DLD1 (cell line): ENCODE measurements around the gene SDK2.

Experiments
- in situ Hi-C: cut with HindIII; loops from 2 replicates; pipeline ENCODE4 v1.10.0; 2017; ENCODE audit warnings: low sequenced_read_pairs

Gene SDK2

DNA sequence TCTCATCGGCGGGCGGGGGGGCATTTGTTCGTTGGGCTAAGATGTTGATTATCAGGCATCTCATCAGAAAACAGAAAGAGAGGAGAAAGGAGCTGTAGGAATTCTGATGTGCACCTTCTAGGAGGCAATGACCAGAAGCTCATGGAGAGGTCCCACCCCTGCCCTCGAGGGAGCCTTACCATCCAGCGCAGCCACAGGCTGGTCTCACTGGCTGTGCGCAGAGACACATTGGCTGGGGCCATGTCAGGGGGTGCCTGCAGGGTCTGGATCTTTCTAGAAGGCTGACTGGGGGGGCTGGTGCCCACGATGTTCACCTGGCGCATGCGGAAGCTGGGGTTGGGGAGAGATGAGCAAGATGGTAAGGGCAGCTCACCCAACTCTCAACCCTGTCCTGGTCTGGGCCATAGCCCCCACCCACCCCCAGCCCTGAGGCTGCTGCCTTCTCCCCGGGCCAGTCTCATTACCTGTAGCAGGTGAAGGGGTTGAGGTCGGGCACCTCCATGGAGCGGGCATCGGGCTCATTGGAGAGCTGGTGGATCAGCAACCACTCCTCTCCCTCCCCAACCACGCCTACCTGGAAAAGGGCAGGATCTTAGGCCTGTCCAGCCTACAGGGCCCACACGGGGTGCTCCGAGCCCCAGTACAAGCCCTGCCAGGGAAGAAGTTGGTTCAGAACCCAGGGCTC is 246.2 kb downstream of the SDK2 start:
- in situ Hi-C loops: no loop called here

DNA sequence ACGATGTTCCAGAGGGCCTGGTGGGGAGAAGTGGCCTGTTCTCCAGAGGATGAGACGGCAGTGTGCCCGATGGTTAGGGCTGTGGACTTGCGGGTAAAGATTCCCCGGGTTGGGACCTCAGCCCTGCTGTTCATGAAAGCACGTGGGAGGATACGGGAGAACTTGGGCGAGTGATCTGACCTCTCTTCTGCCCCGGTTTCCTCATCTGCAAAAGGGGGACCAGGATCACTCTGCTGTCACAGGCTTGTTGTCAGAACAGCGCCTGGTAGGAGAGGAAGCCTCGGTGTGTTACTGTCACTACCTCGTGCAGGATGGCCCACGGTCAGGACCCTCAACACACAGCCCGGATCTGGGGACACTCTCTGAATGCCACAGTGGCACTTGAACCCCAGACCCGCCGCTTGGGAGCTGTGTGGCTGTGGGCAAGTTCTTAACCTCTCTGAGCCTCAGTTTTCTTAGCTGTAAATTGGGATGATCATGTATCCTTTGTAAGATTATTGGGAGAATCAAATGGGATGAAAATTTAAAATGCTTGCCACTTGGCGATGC is 246.9 kb downstream of the SDK2 start:
- in situ Hi-C loops: no loop called here

DNA sequence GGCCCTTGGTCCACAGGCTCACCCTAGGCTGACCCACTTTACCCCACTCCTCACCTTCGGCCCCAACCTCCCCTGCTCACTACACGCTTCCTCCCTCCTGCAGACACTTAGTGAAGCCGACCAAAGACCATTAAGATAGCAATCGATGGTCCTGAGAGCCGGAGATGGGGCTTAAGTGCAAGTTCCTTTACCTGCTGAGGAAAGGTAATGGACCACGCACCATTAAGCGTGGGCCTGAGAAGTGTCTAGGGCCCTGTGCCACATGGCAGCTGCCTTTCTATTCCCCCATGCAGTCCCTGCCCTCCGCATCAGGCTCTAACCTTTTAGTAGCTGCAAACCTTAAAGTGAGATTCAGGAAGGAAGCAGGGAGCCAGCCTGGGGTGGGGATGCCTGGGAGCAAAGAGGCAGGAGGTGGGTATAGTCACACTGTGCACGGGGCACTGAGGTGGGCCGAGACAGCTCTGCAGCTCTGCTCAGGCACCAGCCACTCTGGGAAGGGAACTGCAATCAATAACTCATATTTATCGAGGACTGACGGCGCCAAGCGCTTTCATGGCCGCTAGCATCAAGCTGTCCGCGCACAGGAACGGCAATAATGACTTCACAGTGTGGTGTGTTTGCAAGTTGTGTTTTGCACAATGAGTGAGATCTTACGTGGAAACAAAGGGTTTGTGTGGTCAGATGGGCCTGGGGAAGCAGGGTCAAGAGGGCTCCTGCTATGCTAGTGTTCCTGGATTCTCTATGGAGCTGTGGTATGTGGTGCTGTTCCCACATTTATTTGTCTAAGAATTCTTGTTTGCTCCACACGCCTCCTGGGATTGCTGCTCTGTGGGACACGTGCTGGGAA is 247.6 kb downstream of the SDK2 start:
- in situ Hi-C loops: no loop called here

DNA sequence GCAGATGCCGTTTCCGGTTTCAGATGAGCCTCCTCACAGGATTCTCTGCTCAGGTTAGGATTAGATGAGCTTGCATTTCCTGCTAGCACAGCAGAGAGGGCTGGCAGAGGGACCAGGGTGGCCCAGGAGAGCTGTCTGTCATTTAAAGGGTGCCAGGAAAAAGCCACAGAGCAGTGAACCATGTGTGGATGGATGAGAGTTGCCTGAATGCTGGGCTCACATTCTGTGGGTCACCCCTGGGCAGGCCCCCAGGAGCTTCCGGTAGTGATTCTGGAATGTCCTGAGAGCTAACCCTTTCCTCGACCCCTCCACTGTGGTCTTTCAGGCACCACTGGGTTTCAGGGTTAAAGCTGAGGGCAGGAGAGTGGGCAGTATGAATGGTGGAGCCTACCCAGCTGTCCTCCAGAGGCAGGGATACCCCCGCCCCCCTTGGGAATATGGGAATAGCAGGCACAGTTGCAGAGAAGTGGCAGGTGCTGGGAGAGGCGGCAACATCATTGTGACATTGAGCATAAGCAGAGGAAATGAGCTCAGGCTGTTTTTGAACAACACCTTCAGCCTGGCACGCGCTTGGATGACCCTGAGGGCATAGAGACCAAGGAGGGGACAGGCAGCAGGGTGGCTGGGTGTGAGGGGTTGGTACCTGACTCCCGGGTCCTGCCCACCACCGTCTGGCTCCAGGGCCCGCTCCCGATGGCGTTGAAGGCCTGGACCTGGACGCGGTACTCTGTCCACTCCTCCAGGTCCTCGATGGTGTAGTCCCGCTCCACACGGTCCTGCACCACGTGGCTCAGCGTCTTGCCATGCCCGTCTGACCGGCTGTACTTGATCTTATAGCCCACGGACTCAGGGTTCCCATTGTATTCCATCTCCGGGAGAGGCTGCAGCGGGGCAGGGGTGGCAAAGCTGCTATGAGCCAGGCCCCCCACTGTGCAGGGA is 249.5 kb downstream of the SDK2 start:
- in situ Hi-C loops: loop anchor here (5.0 kb wide), 1 partner anchor 47 kb away; no protein-coding TSS in a partner anchor

DNA sequence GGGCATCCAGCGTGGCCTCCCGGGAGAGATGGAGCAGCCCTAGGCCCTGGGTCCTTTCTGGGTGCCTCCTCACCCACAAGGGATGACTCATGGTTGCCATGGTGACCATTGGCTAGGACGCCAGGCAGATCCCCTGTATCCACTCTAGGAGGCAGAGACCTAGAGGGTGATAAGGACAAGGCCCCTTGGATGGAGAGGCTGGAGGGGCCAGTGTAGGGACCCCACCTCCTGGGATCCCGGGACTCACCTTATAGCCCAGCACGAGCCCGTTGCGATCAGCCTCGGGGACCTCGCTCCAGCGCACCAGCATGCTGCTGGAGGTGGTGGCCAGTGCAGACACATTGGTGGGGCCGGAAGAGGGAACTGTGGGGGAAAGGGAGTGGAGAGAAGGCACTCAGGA is 250.3 kb downstream of the SDK2 start:
- in situ Hi-C loops: loop anchor here (5.0 kb wide), 1 partner anchor 47 kb away; no protein-coding TSS in a partner anchor

DNA sequence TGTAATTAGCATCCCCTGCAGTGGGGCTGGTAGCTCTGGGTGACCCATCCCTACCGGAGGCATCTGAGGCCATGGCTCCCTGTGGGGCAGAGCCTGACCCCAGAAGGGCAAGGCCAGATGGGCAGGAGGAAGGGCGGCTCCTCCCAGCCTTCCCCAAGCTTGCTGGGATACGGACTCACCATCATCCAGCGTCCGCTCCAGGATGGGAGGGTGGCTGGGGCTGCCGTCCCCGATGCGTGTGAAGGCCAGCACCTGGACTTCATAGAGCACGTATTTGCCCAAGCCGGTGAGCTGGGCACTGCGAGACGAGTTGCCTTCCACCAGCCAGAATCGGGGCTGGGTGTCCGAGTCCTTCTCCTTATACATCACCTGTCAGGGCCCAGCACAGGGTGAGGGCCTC is 250.9 kb downstream of the SDK2 start:
- in situ Hi-C loops: loop anchor here (5.0 kb wide), 1 partner anchor 46 kb away; no protein-coding TSS in a partner anchor

DNA sequence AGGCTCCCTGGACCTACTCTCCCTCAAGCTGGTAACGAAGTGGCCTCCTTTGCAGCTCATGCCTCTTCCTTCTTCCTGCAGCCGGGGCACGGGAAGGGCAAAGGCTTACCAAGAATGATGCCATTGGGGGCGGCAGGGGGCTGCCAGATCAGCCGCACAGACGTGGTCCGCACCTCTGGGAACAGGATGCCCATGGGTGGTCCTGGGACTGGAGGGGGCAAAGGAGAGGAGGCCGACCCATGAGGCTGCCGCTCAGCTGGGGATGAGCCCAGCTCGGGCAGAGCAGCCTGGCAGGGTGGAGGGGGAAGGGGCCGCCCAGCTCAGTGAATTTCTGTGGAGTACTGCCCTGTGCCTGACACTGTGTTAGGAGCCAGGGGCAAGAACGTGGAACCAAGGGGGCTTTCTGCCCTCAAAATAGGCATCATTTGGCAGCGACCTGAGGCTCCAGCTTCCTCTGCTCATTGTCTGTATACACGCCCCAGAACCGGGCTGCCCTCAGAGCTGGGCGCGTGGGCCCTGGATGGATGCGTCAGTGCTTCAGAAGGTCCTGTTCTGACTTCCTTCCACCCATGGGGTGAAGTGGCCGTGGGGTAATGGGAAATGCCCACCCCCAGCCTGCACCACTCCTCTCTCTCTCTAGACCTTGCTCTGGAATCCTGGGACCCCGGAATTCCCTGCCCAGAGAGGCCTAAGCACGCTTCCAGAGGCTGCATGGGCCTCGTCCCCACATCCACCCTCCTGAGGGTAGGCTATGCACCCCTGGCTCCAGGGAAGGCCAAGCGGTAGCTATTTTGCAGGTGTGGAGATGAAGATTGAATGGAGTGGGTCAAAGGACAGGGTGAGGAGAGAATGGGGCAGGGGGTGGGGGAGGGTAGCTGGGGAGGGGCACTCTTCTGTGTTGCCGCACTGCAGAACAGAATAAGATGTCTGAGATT is 252.6 kb downstream of the SDK2 start:
- in situ Hi-C loops: loop anchor here (5.0 kb wide), 1 partner anchor 44 kb away; no protein-coding TSS in a partner anchor

DNA sequence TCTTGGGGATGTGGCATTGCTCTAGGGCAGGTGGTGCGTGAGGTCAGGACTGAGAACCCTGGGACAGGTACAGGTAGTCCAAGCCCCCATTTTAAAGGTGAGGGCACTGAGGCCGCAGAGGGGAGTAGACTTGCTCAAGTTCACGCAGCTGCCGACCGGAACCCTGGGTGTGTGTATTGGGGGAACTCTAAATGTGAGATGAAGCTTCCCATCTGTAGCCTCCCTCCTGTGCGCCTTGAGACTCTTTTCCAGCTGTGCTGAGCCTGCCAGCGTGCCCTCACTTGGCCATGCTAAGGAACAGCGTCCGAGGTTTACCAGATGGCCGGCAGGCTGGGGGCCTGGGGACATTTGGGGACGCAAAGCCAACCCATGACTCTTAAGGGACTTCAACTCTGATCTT is 253.4 kb downstream of the SDK2 start:
- in situ Hi-C loops: loop anchor here (5.0 kb wide), 1 partner anchor 44 kb away; no protein-coding TSS in a partner anchor

DNA sequence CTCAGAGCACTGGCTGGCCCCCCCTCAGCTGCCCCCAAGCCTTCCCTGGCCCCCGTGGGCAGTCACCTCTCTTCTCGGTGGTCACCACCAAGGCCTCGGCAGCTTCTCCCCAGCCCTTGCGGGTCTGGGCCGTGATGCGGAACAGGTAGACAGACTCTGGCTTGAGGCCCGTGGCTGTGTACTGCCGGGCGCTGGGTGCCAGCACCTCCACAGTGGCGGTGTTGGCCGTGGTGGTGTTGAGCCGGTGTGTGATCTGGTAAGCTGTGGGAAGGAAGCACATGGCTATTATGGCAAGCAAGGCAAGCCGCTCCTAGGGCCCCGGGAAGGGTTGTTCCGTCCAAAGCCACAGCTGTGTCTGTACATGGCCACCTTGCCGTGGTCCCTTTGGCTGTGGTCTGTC is 254.0 kb downstream of the SDK2 start:
- in situ Hi-C loops: loop anchor here (5.0 kb wide), 1 partner anchor 43 kb away; no protein-coding TSS in a partner anchor

DNA sequence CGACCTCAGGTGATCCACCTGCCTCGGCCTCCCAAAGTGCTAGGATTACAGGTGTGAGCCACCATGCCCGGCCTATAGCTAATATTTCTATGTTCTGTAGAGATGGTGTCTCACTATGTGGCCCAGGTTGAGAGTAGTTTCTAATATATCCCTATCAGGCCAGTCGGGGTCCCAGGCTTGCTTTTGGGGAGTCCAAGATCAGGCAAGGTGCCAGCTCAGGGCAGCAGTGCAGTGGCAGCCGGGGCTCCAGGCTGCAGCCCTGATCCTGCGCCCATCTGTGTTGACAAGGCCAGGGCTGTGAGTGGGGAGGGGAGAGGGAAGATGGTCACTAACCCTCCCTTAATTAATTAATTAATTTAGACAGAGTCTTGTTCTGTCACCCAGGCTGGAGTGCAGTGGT is 254.8 kb downstream of the SDK2 start:
- in situ Hi-C loops: no loop called here

DNA sequence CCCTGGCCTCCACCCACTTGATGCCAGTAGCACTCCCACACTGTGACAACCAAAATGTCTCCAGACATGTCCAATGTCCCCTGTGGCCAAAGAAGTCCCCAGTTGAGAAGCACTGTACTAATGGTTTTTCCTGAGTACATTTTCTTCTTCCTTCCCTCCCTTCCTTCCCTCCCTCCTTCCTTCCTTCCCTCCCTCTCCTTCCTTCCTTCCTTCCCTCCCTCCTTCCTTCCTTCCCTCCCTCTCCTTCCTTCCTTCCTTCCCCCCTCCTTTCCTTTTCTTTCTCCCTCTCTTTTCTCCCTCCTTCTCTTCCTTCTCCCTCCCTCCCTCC is 255.7 kb downstream of the SDK2 start:
- in situ Hi-C loops: no loop called here

DNA sequence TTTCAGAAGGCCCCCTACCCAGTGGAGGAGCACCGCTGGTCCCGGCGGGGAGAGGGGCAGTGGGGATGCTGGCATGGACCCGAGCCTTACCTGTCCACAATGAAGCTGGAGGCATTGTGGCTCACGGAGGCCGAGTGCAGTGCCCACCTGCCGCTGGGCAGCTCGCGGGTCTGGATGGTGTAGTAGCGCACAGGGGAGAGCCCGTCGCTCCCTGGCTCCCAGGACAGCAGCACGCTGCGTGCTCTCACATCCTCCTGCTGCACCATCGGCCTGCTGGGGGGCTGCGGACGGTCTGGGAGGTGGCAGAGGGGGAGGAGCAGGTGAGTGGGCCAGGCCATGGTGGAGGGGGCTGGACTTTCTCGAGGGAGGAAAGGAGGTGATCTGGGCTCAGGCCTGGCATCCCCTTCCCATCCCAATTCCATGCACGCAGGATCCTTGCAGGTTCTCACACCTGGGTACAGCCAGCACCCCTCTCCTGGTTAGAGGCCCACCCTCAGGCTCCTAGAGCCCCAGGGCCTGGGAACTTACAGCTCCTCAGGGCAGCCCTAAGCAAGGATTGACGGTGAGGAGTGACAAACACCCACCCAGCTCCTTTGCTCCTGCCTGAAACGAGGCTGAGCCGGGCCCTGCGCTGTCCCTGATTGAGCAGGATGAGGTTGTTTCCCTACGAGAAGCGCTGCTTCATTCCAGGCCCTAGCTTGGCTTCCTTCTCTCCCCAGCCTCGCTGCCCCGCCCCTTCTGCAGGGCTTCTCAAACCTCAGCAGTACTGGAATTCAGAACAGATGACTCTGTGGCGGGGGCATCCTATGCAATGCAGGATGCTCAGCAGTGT is 256.3 kb downstream of the SDK2 start:
- in situ Hi-C loops: no loop called here

DNA sequence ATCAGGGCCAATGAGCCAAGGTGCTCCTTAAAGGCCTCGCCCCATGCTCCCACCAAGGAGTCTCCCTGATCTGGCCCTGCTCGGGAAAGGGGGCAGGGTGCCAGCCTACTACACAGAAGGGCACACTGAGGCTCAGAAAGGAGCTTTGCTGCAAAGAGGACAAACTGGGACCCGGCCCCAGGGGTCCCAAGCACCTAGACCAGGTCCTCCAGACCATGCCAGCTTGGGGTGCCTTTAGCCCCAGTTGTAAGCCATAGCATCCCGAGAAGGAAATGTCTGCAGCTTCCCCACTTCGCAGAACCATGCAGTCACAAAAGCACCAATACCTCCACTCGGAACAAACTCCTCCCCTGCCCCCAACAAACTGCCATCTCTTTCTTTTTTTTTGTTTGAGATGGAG is 257.7 kb downstream of the SDK2 start:
- in situ Hi-C loops: no loop called here

DNA sequence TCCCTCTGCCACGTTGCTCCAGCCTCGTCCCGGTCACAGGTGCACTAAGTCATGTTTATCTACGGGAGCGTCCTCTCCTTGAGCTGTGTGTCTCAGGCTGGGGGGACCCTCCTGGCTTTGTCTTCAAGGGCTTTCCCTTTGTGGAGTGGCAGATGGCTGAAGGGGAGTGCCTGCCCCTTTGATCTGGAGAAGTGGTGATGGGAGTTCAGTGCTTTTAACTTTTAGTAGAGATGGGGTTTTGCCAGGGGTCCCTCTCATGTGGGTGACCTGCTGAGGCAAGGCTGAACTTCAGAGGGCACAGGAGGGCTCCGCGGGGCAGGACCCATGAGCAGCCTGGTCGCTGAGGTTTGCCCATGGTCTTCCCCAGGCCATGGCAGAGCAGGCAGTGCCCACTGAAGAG is 259.3 kb downstream of the SDK2 start:
- in situ Hi-C loops: no loop called here

DNA sequence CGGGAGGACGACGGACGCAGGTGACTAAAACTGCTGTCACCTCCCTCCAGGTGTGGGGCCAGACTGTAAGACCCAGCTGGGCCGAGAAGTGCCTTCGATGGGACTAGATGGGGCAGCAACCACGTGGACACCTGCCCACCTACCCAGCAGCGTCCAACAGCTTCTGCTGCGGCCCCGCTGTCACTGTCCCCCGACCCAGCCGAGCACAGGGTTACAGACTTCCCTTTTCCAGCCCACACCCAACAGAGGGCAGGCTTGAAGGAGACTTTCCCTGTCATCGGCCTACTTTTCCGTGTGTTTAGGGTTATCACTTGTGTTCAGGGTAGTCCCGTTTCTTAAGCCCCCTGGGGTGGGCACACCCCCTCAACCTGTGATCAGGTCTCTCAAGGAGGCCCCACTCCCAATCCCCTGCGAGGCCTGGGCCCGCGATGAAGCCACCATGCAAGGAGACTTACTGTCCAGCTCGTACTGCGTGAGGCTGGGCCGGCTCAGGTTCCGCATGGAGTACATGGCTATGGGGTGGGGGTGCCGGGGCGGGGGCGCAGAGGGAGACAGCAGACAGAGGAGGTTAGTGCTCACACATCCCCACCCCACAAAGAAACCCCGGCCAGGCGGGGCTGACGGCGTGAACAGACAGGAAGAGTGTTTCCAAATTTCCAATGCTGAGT is 263.7 kb downstream of the SDK2 start:
- in situ Hi-C loops: no loop called here

DNA sequence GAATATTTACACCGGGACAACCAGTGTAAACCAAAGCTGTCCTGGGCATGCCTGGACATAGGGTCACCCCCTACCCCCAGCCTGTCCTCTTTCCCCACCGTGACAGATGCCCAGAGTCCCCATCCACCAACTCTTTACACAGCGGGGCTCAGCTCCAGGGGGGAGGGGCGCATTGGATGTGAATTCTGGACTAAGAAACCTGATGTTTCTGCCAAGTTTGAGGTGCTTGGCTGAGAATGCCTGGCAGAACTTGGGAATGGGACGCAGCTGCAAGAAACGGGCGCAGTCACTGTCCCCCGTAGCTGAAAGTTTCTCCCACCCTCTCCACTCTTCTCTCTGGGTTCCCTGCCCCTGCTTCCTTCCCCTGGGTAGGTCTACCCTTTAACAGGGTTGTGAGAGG is 264.4 kb downstream of the SDK2 start:
- in situ Hi-C loops: no loop called here

DNA sequence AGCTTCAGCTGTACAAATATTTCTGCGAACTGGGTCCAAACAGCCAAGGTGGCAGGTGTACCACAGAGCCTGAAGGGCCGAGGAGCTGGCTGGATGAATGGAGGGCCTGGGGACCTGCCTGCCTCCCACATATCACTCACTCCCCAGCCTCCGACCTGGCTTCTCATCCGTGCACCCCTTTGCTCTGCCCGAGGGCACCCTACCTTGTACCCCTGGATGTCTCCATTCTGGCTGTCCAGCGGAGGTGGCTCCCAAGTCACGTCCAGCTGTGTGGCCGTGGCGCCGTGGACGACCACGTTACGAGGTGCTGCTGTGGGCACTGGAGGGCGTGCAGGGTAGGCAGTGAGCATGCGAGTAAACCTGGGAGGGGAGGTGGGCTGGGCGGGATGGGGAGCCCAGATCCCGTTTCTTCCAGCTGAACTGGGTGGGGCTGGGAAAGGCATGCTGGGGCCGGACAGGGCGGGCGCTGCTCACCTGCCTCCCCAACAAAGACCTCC is 265.2 kb downstream of the SDK2 start:
- in situ Hi-C loops: no loop called here

DNA sequence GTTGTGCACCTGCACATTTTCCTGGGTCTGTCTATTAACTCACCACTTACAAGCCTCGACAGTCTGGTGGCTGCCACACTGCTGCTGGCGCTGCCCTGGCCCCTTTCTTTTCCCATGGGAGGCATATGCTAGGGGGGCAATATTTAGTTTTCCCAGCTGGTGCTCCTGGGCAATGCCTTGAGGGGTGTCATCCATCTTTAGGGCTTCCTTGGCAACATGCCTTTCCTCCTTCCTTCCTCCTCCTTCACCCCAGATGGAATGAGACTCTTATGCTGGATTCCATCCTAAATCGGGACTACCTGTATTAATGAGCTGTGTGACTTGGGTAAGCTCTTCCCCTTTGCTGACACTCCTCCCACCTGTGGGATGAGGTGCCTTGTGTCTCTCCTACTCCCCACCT is 267.6 kb downstream of the SDK2 start:
- in situ Hi-C loops: no loop called here
